ENCODE results near the gene TFF3.

TFF3 gene

GRCh38 chr21:42319851-42320572, 4.8 kb upstream of the TFF3 start:
- no peak for DNase-seq

GRCh38 chr21:42319376-42319775, 4.2 kb upstream of the TFF3 start:
- no peak for DNase-seq

GRCh38 chr21:42317826-42318746, 2.9 kb upstream of the TFF3 start:
- DNase-seq: no peak

- no peak for DNase-seq
These were observed 2.1 kb upstream of the TFF3 start for GRCh38 chr21:42317341-42317741.

- DNase-seq: no peak
These were observed 1.7 kb upstream of the TFF3 start for GRCh38 chr21:42316891-42317290.

- DNase-seq: no peak
These were observed 453 bp downstream of the TFF3 start for GRCh38 chr21:42314616-42315295.

- no peak for DNase-seq
These were observed 1.7 kb downstream of the TFF3 start for GRCh38 chr21:42313501-42313969.

GRCh38 chr21:42312626-42313104, 2.5 kb downstream of the TFF3 start:
- DNase-seq: no peak

- no peak for DNase-seq
These were observed 3.2 kb downstream of the TFF3 start for GRCh38 chr21:42311816-42312625.

GRCh38 chr21:42311160-42311559, 4.0 kb downstream of the TFF3 start:
- no peak for DNase-seq

GRCh38 chr21:42310411-42311001, 4.7 kb downstream of the TFF3 start:
- DNase-seq: no peak

- no peak for DNase-seq
These were observed 5.4 kb downstream of the TFF3 start for GRCh38 chr21:42309753-42310213.

- no peak for DNase-seq
These were observed 6.1 kb downstream of the TFF3 start for GRCh38 chr21:42308914-42309752.

GRCh38 chr21:42308161-42308913, 6.9 kb downstream of the TFF3 start:
- no peak for DNase-seq

- DNase-seq: no peak
These were observed 8.1 kb downstream of the TFF3 start for GRCh38 chr21:42307106-42307505.

- no peak for DNase-seq
These were observed 8.7 kb downstream of the TFF3 start for GRCh38 chr21:42306366-42307035.

GRCh38 chr21:42305707-42306147, 9.5 kb downstream of the TFF3 start:
- no peak for DNase-seq

- DNase-seq: no peak
These were observed 10.4 kb downstream of the TFF3 start for GRCh38 chr21:42304556-42305454.
